ENCODE results near the gene ST3GAL4. TPM values are rescaled to one million over a fixed set of nuclear protein-coding genes. Genes with fewer than 3 reads are reported as not detected.
"Not testable (repeated sequence)": the region's sequence is repeated elsewhere in the genome, so short reads cannot be mapped to it uniquely, and the experiment has no call there.

Gene ST3GAL4
- total RNA-seq, 4 donors from 2014 or later = 3.4 to 12.4 (median 9.6) TPM

DNA sequence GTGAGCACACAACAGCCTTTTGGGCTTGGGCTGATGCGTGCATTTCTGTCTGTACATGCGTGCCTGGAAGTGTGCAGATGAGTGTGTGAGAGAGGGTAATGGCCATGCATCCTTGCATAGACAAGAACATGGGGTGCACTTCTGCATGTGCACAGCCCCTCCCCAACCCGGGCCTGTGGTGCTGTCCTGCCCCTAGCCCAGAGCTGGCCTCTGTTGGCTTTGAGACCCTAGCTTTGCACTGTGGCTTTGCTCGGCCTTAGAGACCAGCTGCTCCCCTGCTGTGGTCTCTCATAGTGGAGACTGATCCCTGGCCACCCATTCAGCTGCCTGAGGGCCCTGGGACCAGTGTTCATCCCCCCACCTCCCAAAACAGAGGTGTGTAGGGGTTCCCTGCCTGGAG lies 25.4 kb downstream of the ST3GAL4 start:
- in situ Hi-C loops (cut with MboI; ENCODE audit: low sequenced_read_pairs in 4 of 4) = no loop called here
- H3K9me3 ChIP-seq = no peaks in the 10 kb centered on the region
- no peak for TF ChIP-seq POLR2A (IDR thresholded peaks at IDR 0.05)
- TF ChIP-seq, protein P1, sequence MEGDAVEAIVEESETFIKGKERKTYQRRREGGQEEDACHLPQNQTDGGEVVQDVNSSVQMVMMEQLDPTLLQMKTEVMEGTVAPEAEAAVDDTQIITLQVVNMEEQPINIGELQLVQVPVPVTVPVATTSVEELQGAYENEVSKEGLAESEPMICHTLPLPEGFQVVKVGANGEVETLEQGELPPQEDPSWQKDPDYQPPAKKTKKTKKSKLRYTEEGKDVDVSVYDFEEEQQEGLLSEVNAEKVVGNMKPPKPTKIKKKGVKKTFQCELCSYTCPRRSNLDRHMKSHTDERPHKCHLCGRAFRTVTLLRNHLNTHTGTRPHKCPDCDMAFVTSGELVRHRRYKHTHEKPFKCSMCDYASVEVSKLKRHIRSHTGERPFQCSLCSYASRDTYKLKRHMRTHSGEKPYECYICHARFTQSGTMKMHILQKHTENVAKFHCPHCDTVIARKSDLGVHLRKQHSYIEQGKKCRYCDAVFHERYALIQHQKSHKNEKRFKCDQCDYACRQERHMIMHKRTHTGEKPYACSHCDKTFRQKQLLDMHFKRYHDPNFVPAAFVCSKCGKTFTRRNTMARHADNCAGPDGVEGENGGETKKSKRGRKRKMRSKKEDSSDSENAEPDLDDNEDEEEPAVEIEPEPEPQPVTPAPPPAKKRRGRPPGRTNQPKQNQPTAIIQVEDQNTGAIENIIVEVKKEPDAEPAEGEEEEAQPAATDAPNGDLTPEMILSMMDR (IDR thresholded peaks at IDR 0.05 in 4 of 5, conservative IDR thresholded peaks at IDR 0.05 in 1 of 5) = no peak
- intact Hi-C loops (cut with DNase I; ENCODE audit: low total_unique reads) = no loop called here
- no peak overlapping the region for H3K4me3 ChIP-seq
- H3K4me1 ChIP-seq = no peaks in the 10 kb centered on the region
- ATAC-seq = no peak
- H3K27ac ChIP-seq = no peak overlapping the region
- H3K27me3 ChIP-seq = no peaks in the 10 kb centered on the region
- no peak for DNase-seq
- H3K36me3 ChIP-seq = no peaks in the 10 kb centered on the region

DNA sequence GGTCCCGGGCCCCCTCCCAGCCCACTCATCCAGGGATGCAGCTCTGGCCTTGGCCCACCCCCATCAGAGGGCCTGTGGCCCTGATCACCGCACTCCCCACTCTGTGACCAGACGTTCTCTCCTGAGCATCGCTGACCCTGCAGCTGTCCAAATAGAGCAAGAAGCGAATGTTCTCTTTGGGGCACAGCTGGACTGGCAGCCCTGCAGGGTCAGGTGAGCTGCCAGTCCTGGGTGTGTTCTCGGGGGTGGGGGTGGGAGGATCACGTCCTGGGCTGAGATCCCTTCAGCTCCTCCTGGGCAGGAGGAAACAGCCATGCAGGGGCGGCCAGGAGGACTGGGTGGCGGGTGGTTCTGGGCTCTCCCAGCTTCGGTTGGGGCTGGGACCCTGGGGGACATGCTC lies 26.5 kb downstream of the ST3GAL4 start:
- ATAC-seq = peak in 1 of 2 donors; percentile 42
- intact Hi-C loops (cut with DNase I; ENCODE audit: low total_unique reads); in situ Hi-C loops (cut with MboI; ENCODE audit: low sequenced_read_pairs in 4 of 4): not testable (repeated sequence)

GRCh38 chr11:126382641-126383040 lies 27.2 kb downstream of the ST3GAL4 start:
- H3K4me3 ChIP-seq; in situ Hi-C loops (cut with MboI; ENCODE audit: low sequenced_read_pairs in 4 of 4); H3K4me1 ChIP-seq; ATAC-seq; H3K36me3 ChIP-seq; H3K9me3 ChIP-seq; H3K27me3 ChIP-seq; H3K27ac ChIP-seq; intact Hi-C loops (cut with DNase I; ENCODE audit: low total_unique reads); DNase-seq: not testable (repeated sequence)

More for the DNA sequence above, 26.5 kb downstream of the ST3GAL4 start:
- H3K4me1 ChIP-seq, H3K27me3 ChIP-seq, H3K9me3 ChIP-seq, H3K4me3 ChIP-seq, DNase-seq, H3K36me3 ChIP-seq, H3K27ac ChIP-seq: not testable (repeated sequence)

DNA sequence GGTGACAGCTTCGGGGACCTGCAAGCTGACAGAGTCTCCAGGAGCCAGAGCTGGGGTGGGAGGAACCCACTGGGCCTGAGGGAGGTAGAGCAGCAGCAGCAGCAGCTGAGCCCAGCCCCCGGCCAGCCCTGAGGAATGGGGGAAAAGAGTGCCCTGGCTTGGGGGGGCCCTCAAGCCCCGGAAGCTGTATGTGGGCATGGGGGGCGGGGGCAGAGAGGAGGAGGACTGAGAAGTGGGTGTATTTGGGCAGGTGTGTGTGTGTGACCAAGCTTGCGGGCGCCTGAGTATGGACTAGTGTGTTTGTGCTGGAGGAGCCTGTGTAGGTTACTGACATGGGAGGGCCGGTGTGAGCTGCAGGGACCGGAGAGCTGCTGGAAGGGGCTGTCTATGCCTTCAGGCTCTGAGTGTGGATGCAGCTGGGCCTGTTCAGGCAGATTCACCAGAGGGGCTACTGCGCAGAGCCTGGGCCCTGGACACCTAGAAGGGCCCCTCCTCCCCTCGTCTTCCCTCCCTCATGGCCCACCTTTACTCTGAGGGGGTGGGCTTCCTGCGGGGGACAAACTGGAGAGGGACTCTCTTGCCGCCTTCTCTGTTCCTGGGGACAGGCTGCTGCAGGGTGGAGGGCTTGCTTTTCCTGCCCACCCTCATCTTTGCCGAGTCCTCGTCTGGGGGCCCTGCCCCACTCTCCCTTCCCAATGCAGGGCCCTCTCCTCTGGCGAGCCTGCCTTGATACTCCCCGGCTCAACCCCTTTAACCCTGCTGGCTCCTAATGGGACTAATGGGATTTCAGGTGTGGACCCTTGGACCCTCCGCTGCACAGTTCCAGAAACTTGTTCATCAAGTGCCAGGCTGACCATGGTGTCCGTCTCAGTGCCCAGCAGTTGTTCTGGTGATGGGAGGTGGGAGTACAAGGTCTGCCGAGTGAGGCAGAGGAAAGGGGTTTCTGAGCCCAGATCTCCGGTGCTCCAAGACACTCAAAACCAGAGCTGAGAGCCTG lies 28.2 kb downstream of the ST3GAL4 start:
- no peak for DNase-seq
- in situ Hi-C loops (cut with MboI; ENCODE audit: low sequenced_read_pairs in 4 of 4) = no loop called here
- intact Hi-C loops (cut with DNase I; ENCODE audit: low total_unique reads) = no loop called here
- TF ChIP-seq, protein P1 (IDR thresholded peaks at IDR 0.05 in 4 of 5, conservative IDR thresholded peaks at IDR 0.05 in 1 of 5) = no peak
- no peak for TF ChIP-seq POLR2A (IDR thresholded peaks at IDR 0.05)
- Histone ChIP-seq H3K4me3 (no peak overlapping the region), H3K9me3 (no peaks in the 10 kb centered on the region), H3K4me1 (peaks cover 0 to 6% of the 10 kb centered on the region in 2 donors), H3K36me3 (no peaks in the 10 kb centered on the region), H3K27me3 (no peaks in the 10 kb centered on the region), H3K27ac (no peak overlapping the region)
- ATAC-seq = no peak

DNA sequence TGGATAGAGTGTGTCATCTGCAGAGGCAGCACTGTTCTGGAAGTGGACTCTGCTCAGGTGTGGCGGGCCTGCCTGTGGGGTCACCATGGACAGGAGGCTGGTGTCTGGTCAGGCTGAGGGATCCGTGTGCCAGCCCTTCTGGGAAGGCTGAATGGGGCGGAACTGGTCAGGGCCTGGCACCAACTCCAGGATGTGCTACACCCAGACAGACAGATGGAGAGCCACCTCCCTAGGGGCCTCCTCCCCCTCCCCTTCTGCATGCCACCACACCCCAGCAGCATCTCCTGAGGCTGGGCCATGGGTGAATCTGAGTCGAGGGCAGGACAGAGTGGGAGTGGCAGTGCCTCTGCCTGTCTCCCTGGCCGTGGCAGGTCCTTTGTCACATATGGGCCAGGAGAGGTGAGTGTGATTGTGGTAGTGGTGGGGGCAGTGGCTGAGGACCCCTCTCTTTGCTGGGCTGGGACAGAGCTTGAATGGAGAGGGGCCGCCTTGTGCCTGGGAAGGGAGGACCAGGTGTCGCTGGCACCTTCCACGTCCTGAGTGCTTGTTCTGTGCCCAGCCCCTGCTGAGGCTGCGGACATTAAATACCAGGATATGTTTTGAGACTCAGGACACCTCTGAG lies 29.1 kb downstream of the ST3GAL4 start:
- no peak overlapping the region for H3K27ac ChIP-seq

More for the DNA sequence above, 29.1 kb downstream of the ST3GAL4 start:
- intact Hi-C loops (cut with DNase I; ENCODE audit: low total_unique reads) (no loop called here), in situ Hi-C loops (cut with MboI; ENCODE audit: low sequenced_read_pairs in 4 of 4) (no loop called here)
- peaks cover 0 to 6% of the 10 kb centered on the region in 2 donors for H3K4me1 ChIP-seq
- TF ChIP-seq POLR2A (IDR thresholded peaks at IDR 0.05) = no peak
- TF ChIP-seq, protein P1 (IDR thresholded peaks at IDR 0.05 in 4 of 5, conservative IDR thresholded peaks at IDR 0.05 in 1 of 5) = no peak
- H3K4me3 ChIP-seq = no peak overlapping the region
- no peak for ATAC-seq
- DNase-seq = no peak
- no peaks in the 10 kb centered on the region for H3K27me3 ChIP-seq
- H3K36me3 ChIP-seq = no peaks in the 10 kb centered on the region
- no peaks in the 10 kb centered on the region for H3K9me3 ChIP-seq

Measured in gastrocnemius medialis (tissue), 4 donors.